GM20000 (cell line): ENCODE measurements around the gene CDCA7L.

Source experiments
- DNase-seq: peaks from one replicate; pipeline ENCODE4 v3.0.0; 2012; ENCODE audit warnings: low spot score
- TF ChIP-seq, protein P1 (sequence below): IDR thresholded peaks from 2 replicates; pipeline ENCODE4 v1.5.1; 2012; ENCODE audit warnings: mild to moderate bottlenecking, control low read depth; ENCODE audit errors: extremely low read depth, missing control alignments

CDCA7L gene

DNA sequence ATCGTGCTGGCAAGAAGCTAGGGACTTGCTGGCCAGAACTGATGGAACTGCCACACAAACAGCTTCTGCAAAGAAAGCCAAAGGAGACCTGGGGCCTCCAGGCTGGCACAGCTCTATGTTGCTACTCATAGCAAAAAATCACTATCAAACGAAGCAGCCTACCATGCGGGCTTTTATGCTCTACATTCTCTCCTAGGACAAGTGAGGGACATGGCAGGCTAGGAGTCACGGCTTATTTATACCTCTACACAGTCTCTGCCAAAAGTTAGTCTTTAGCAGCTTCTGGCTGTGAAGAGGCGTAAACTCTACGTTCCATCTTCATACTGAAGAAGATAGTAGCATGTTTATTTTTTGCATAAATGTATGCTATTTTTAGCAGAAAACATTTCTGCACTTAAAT is 35.4 kb downstream of the CDCA7L start:
- DNase-seq: no peak
- TF ChIP-seq, protein P1, sequence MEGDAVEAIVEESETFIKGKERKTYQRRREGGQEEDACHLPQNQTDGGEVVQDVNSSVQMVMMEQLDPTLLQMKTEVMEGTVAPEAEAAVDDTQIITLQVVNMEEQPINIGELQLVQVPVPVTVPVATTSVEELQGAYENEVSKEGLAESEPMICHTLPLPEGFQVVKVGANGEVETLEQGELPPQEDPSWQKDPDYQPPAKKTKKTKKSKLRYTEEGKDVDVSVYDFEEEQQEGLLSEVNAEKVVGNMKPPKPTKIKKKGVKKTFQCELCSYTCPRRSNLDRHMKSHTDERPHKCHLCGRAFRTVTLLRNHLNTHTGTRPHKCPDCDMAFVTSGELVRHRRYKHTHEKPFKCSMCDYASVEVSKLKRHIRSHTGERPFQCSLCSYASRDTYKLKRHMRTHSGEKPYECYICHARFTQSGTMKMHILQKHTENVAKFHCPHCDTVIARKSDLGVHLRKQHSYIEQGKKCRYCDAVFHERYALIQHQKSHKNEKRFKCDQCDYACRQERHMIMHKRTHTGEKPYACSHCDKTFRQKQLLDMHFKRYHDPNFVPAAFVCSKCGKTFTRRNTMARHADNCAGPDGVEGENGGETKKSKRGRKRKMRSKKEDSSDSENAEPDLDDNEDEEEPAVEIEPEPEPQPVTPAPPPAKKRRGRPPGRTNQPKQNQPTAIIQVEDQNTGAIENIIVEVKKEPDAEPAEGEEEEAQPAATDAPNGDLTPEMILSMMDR: no peak

DNA sequence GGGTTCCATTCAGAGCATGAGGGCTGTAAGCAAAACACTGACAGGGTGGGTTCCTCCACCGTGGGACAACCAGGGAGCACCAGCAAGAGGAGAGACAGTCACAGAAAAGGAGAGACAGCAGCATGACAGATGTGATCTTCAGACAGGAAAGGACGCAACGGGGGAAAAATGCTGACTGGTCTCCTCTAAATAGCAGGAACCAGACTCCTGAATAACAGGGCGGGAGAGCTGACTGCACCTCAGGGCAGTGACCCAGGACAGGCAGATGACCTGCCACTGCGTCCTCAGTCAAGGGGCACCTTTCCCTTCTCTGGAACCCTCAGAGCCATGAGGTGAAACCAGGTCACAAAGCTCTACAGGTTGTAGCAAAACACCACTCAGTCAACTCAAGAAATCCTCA is 37.0 kb downstream of the CDCA7L start:
- no peak for DNase-seq
- TF ChIP-seq, protein P1: no peak

DNA sequence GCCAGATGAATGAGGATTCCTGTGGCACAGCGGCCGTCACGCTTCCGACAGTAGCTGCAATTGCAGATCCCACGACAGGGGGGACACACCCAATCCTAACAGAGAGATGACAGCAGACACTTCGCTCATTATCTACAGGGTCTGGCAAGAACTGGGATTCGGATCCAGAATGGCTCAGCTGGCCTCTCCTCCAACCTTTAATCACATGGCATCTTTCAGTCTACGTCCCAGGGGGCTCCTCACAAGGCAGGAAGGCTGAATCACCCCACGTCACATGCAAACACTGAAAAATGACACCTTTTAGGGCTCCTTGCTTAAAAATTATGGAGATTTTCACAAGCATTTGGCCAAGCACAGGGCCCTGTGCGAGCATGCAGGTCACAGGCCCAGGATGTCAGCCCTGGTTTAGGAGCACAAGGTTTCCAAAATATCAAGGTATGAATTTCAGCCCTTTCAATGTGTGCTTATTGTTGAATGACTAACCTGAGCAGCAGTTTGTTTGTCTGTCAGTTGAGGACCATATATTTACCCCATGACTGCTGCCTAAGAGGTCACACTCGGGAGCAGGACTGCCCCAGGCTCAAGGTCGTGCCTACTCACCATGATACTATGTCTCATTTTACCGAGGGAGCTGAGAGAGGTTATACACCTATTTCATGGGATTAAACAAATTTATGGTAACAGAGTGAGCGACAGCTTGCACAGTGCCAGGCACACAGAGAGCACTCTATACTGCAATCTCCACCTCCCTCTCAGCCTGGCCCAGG is 42.5 kb downstream of the CDCA7L start:
- TF ChIP-seq, protein P1: no peak
- no peak for DNase-seq

DNA sequence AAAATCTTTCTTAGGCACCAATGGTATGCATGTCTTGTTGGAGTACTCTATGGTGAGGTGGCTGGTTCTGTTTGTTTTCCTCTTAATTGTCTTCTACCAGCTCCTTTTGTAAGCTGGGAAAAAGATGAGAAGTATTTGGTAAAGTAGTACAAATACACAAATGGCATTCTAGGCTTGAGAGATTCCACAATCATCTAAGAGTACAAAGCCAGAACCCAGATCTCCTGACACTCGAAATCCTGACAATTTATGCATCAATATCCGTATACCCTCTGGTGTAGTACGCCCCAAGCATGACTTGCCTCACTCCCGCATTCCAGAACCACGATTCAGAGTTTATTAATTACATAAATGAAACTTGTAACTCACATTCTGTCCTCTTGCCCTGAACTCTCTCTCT is 43.5 kb downstream of the CDCA7L start:
- DNase-seq: no peak
- TF ChIP-seq, protein P1: no peak

DNA sequence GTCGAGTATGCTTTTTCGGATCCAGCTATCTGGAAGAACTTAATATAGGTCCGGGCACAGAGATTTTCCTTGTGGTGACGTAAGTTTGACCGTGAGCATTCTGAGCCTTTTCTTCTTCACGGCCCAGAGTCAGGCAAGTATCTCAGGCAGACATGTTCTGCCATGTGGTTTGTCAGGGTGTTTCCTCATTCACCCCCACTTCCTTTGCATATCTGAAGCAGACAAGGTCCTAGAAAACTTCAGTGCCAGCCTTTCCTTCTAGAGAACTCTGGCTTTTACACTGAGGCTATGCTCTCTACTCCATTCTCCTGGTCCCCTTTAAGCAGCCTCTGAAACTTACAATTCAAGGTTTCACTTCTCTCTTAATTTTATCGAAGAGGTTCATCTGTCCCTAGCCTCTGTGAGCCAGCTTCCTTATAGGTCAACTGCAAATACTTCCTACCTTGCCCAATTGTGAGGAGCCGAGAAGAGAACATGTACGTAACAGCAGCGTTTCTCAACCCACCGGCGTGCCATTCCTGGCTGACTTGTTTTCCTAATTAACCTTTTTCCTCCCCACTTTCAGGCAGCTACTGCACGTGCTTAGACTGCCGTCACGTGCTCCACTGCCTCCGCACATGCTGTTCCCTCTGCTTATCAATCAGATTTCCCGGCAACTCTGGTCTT is 47.3 kb downstream of the CDCA7L start:
- peak; percentile 31 for DNase-seq
- TF ChIP-seq, protein P1: no peak

DNA sequence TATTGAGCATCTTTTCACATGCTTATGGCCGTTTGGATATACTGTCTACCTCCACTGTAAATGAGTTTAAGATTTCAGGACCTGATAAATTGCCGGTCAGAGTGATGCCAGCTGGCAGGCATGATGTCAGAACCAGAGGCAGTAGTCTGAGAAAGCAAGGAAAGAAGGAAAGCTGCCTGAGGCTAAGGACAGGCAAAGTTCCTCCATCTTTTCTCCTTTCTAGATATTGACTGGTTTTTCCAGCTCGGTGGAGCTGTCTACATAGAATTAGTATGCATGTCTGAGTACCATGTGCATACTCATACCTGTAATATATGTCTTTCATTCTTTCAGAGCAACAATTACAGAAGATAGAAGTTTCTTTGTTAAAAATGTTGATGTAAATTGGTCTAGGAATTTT is 52.3 kb downstream of the CDCA7L start:
- DNase-seq: no peak
- TF ChIP-seq, protein P1: no peak

DNA sequence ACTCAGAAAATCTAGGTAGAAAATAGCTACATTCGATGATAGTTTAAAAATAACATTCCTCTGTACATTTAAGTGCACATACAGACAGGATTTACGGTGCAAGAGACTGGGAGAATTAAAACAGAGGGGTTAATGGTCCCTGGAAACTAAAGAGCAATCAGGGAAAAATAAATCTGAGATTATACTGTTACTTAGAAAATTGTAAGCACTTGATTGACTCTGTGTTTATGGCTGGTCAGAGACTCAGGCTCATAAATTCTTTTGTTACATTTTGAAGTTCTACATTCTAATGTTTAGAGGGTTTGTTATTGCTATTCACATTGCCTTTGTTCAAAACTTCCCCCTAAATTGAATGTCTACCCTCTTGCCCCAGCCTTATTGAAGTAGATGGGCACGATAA is 54.4 kb downstream of the CDCA7L start:
- TF ChIP-seq, protein P1: no peak
- DNase-seq: no peak
